Measurements from ENCODE around the gene XG.
"Not testable (repeated sequence)": the region's sequence is repeated elsewhere in the genome, so short reads cannot be mapped to it uniquely, and the experiment has no call there.

Gene XG, protein sequence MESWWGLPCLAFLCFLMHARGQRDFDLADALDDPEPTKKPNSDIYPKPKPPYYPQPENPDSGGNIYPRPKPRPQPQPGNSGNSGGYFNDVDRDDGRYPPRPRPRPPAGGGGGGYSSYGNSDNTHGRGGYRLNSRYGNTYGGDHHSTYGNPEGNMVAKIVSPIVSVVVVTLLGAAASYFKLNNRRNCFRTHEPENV

DNA sequence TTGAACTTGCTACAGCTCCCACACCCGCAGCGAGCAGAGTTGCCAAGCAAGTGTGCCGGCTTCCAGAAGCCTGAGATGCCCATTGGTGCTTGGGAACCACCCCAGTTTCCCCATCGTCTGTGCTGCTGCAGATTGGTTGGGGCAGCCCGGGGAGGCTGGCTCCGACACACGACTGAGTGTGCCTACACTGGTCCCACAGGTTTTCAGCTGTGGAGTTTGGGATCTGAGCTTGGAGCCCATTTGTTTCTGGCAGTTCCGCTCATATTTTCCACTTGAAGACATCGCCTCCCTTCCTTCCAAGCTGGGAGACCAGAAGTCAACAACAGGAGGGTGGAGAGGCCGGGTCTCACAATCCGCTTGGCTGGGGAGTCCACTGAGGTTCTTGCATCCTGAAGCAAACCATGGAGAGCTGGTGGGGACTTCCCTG is at the start of gene XG:
TSS of gene XG (plus strand) at position 167 of the 427 bp plus-strand sequence. CDS start at position 402, 235 bp downstream.
- DNase-seq (ENCODE audit: low read depth); H3K4me3 ChIP-seq (ENCODE audit: low read depth, low read length): not testable (repeated sequence)

DNA sequence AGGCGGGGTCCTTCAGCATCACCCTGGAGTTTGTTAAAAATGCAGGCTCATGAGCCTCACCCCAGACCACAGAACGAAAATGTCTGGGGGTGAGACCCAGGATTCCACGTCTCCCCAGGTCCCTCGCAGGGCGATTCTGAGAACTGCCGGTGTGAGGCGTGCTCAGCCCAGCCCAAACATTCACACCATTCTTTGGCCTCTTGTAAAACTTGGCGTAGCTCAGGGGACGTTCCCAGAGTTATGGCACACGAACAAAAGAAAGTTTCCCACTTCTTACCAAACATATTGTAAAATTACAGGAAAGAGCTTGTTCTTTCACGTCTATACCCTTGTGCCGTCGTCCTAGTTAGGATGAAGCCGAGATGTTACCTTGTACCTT is 47.9 kb upstream of the XG start:
- DNase-seq (ENCODE audit: low read depth) = no peak
- TF ChIP-seq MYC (IDR thresholded peaks at IDR 0.05; ENCODE audit: low read depth, low read length) (no peak), POLR2A (IDR thresholded peaks at IDR 0.05; ENCODE audit: extremely low read depth, insufficient read length) (no peak)
- TF ChIP-seq, protein P1, sequence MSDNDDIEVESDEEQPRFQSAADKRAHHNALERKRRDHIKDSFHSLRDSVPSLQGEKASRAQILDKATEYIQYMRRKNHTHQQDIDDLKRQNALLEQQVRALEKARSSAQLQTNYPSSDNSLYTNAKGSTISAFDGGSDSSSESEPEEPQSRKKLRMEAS (IDR thresholded peaks at IDR 0.05; ENCODE audit: low read depth, low read length) = no peak
- TF ChIP-seq, protein P2, sequence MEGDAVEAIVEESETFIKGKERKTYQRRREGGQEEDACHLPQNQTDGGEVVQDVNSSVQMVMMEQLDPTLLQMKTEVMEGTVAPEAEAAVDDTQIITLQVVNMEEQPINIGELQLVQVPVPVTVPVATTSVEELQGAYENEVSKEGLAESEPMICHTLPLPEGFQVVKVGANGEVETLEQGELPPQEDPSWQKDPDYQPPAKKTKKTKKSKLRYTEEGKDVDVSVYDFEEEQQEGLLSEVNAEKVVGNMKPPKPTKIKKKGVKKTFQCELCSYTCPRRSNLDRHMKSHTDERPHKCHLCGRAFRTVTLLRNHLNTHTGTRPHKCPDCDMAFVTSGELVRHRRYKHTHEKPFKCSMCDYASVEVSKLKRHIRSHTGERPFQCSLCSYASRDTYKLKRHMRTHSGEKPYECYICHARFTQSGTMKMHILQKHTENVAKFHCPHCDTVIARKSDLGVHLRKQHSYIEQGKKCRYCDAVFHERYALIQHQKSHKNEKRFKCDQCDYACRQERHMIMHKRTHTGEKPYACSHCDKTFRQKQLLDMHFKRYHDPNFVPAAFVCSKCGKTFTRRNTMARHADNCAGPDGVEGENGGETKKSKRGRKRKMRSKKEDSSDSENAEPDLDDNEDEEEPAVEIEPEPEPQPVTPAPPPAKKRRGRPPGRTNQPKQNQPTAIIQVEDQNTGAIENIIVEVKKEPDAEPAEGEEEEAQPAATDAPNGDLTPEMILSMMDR (IDR thresholded peaks at IDR 0.05; ENCODE audit: low read depth, low read length) = no peak
- H3K4me3 ChIP-seq (ENCODE audit: low read depth, low read length) = no peak overlapping the region

DNA sequence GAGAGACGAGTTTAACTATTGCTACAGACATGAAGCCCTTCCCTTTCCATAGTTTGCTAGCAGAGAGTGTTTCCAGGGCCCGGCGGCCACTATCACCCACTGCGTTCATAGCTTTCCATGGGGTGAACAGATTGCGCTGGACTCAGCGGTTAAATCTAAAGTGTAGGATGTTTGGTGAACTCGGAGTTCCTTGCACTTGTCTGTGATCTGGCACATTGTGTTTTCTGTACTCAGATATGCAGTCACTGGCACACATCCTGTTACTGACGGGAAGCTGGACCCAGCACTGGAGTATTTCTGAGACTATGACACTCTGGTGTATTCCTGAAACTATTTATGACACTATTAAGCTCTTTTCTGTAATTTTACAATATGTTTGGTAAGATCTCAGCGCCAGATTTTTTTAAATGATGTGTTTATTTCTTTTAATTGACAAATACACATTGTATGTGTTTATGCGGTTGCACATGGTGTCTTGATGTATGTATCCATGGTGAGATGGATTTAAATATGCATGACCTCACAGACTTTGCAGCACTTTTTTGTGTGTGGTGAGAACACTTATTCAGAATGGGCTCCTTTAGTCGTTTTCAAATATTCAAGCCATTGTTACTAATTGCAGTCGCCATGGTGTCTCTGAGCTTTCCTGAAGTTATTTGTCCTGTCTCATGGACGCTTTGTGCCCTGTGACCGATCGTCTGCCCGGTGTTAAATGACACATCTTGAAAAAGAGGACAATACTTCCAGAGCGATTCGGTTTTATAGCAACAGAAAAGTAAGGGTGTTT is 46.6 kb upstream of the XG start:
- TF ChIP-seq, protein P2 (IDR thresholded peaks at IDR 0.05; ENCODE audit: low read depth, low read length) = no peak
- no peak for TF ChIP-seq MYC (IDR thresholded peaks at IDR 0.05; ENCODE audit: low read depth, low read length)
- TF ChIP-seq, protein P1 (IDR thresholded peaks at IDR 0.05; ENCODE audit: low read depth, low read length) = no peak
- no peak for TF ChIP-seq POLR2A (IDR thresholded peaks at IDR 0.05; ENCODE audit: extremely low read depth, insufficient read length)
- no peak overlapping the region for H3K4me3 ChIP-seq (ENCODE audit: low read depth, low read length)

DNA sequence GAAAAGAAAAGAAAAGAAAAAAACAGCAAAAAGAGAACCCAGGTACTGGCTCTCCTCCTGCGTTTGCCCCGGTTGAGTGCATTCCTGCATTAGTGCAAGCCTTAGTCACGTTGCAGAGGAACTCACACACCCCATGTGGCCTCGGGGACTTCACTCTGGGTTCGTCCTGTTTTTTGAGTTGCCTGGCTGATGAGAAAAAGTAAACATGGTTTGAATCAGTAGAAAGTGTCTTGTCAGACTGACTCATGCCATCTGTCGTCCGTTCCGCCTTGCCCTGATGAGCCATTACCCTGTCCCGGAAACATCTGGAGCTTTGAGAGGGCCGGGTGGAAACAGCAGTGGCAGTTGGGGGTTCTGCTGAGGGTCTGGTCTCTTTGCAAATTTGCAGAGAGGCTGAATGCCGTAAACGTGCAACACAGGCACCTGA is 44.5 kb upstream of the XG start:
- peak; percentile 91 for DNase-seq (ENCODE audit: low read depth)
- no peak overlapping the region for H3K4me3 ChIP-seq (ENCODE audit: low read depth, low read length)
- TF ChIP-seq, protein P2 (IDR thresholded peaks at IDR 0.05; ENCODE audit: low read depth, low read length) = no peak
- TF ChIP-seq, protein P1 (IDR thresholded peaks at IDR 0.05; ENCODE audit: low read depth, low read length) = peak; percentile 89
- no peak for TF ChIP-seq POLR2A (IDR thresholded peaks at IDR 0.05; ENCODE audit: extremely low read depth, insufficient read length)
- peak; percentile 84 for TF ChIP-seq MYC (IDR thresholded peaks at IDR 0.05; ENCODE audit: low read depth, low read length)

More for the DNA sequence above, 46.6 kb upstream of the XG start:
- no peak for DNase-seq (ENCODE audit: low read depth)

DNA sequence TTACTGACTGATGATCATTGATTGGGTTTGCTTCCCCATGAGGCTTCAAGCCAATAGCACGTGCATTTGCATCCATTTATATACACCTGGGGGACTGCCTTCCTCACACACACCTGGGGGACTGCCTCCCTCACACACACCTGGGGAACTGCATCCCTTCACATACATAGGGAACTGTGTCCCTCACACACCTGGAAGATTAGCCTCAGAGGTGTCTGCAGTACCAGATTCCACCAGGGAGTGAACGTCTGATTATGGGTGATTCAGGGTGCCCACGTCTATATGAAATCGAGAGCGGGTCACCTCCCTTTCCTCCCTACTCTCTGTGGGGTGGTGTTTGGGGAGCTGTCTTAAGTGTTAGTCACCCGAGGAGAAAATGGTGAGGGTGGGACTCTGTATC is 43.8 kb upstream of the XG start:
- H3K4me3 ChIP-seq (ENCODE audit: low read depth, low read length) = no peak overlapping the region
- peak; percentile 21 for DNase-seq (ENCODE audit: low read depth)
- TF ChIP-seq, protein P1 (IDR thresholded peaks at IDR 0.05; ENCODE audit: low read depth, low read length) = no peak
- TF ChIP-seq, protein P2 (IDR thresholded peaks at IDR 0.05; ENCODE audit: low read depth, low read length) = no peak

DNA sequence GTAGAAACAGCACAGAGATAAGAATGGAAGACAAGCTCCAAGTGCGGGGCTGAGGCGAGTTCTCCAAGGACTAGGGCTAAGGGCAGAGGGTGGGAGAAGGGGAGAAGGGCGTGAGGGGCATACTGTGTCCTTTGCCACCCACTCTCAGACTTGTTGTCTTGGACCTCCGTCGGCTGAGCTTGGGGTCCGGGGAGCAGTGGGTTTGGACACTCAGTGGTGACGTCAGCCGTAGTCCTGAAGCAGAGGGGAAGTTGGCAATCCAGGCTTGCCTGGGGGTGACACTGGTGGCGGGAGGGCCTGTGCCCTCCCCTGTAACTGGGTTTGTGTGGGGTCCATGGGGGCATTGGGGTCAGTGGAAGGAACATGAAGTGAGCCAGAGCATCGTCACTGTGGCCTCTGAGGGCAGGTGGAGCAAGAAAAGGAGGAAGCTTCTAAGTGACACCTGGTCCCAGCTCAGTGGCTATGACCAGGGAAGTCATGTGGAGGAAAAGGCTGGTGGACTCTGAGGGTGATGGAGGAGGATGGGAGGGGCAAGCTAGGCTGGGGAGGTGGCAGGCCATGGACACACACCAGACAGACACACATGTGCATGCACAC is 43.1 kb upstream of the XG start:
- H3K4me3 ChIP-seq (ENCODE audit: low read depth, low read length) = no peak overlapping the region
- peak; percentile 14 for DNase-seq (ENCODE audit: low read depth)
- TF ChIP-seq MYC (IDR thresholded peaks at IDR 0.05; ENCODE audit: low read depth, low read length) = no peak
- TF ChIP-seq, protein P2 (IDR thresholded peaks at IDR 0.05; ENCODE audit: low read depth, low read length) = no peak
- TF ChIP-seq POLR2A (IDR thresholded peaks at IDR 0.05; ENCODE audit: extremely low read depth, insufficient read length) = no peak
- TF ChIP-seq, protein P1 (IDR thresholded peaks at IDR 0.05; ENCODE audit: low read depth, low read length) = no peak
